BLaER1 treated with 17β-estradiol and CSF1 and Interleukin-3, amounts not matched to agents 10 nM and 100 nM (cell line): ENCODE measurements around the gene THSD1.
"Not testable (repeated sequence)": the region's sequence is repeated elsewhere in the genome, so short reads cannot be mapped to it uniquely, and the experiment has no call there.

Experiments
- H3K27ac ChIP-seq, 11 experiments: shearing (Covaris generic); formaldehyde crosslinking; 2 replicates each; pipeline ENCODE4 v1.8.1; 2022
- H3K27me3 ChIP-seq, 11 experiments: shearing (Covaris generic); formaldehyde crosslinking; 2 replicates each; pipeline ENCODE4 v1.8.1; 2022
- H3K36me3 ChIP-seq, 11 experiments: shearing (Covaris generic); formaldehyde crosslinking; 2 replicates each; pipeline ENCODE4 v1.8.1; 2022
- H3K4me1 ChIP-seq, 10 experiments: shearing (Covaris generic); formaldehyde crosslinking; 2 replicates each; pipeline ENCODE4 v1.8.1; 2022
- H3K4me2 ChIP-seq, 11 experiments: shearing (Covaris generic); formaldehyde crosslinking; 2 replicates each; pipeline ENCODE4 v1.8.1; 2022
- H3K4me3 ChIP-seq, 10 experiments: shearing (Covaris generic); formaldehyde crosslinking; 2 replicates each; pipeline ENCODE4 v1.8.1; 2022
- H3K9ac ChIP-seq, 11 experiments: shearing (Covaris generic); formaldehyde crosslinking; 2 replicates each; pipeline ENCODE4 v1.8.1; 2022
- H3K9me3 ChIP-seq, 11 experiments: shearing (Covaris generic); formaldehyde crosslinking; replicated peaks in 1 of 11; 2 replicates each; pipeline ENCODE4 v1.8.1; 2022
- H4K20me1 ChIP-seq, 11 experiments: shearing (Covaris generic); formaldehyde crosslinking; 2 replicates each; pipeline ENCODE4 v1.8.1; 2022
- Cebpa-rat ChIP-seq, 11 experiments: shearing (Covaris generic); IDR thresholded peaks; 2 replicates each; pipeline ENCODE4 v1.8.1; 2022

Gene THSD1

DNA sequence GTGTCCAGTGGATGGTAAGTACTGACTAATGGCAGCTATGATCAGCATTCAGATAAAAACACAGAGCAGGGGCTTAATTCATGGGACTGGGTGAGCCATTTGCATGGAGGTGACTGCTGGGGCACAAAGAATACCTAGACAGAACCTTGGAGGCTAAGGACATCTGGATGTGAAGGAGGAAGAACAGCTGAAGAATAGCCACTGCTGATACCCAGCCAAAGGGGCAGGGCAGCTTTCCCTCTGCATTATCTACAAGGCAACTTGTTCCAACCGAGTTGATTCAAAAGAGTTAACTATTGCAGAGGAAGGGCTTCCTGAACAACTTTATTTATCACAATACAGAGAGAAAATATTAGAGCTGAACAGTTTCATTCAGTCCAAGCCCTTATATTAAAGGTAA is 13.1 kb upstream of the THSD1 start:
- Histone ChIP-seq H4K20me1 (peaks cover 0 to 4% (median 0%) of the 10 kb centered on the region in 11 experiments; a peak in 1 of 22 replicates), H3K4me3 (no peak overlapping the region), H3K9ac (no peak overlapping the region), H3K9me3 (no peaks in the 10 kb centered on the region), H3K4me1 (no peaks in the 10 kb centered on the region), H3K4me2 (no peak overlapping the region), H3K27ac (no peak overlapping the region), H3K36me3 (peaks cover 89 to 100% (median 100%) of the 10 kb centered on the region in 11 experiments), H3K27me3 (no peaks in the 10 kb centered on the region)
- TF ChIP-seq Cebpa-rat (IDR thresholded peaks at IDR 0.05) = no peak

DNA sequence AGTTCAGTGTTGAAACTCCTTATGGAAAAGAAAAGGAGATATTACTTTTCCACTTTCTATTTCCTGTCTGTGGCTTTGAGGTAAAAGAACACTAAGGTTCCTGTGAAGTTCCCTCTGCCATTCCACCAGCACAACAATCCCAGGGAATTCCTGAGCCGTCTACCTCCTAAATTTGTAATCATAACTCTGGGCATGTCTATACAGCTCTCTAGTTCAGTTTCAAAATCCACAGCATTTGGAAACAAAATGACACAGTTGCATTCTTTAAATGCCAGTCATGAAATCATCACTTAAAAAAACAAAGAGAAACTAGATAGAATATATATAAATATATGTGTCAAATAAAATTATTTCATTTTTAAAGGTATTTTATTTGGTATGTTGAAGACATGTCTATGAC is 9.0 kb upstream of the THSD1 start:
- H4K20me1 ChIP-seq = peaks cover 0 to 4% (median 0%) of the 10 kb centered on the region in 11 experiments; a peak in 3 of 22 replicates
- H3K9ac ChIP-seq = no peak overlapping the region
- no peak overlapping the region for H3K27ac ChIP-seq
- H3K36me3 ChIP-seq = peaks cover 85 to 100% (median 96%) of the 10 kb centered on the region in 11 experiments
- no peak for TF ChIP-seq Cebpa-rat (IDR thresholded peaks at IDR 0.05)
- H3K4me2 ChIP-seq = no peak overlapping the region
- no peaks in the 10 kb centered on the region for H3K4me1 ChIP-seq
- no peaks in the 10 kb centered on the region for H3K27me3 ChIP-seq
- H3K4me3 ChIP-seq = no peak overlapping the region
- no peaks in the 10 kb centered on the region for H3K9me3 ChIP-seq

DNA sequence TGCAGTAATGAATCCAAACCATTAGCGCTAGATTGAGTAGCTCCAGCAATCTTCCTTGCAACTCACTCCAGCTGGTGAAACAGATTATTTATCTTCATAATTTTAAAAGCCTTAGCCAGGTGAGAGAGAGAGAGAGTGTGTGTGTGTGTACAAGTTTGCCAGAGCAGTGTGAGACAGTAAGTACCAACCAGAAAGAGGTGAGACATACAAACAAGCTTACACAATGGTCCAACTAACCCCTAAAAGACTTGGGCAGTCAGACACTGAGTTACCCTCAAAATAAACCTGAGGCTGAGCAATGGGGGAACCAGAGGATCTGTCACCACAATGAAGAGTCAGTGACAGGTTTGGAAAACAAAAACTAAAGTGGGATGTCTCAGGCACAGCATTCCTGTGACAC is 8.1 kb upstream of the THSD1 start:
- no peak overlapping the region for H3K4me3 ChIP-seq
- no peaks in the 10 kb centered on the region for H3K9me3 ChIP-seq
- TF ChIP-seq Cebpa-rat (IDR thresholded peaks at IDR 0.05) = no peak
- peaks cover 0 to 2% (median 0%) of the 10 kb centered on the region in 11 experiments; a peak in 3 of 22 replicates for H4K20me1 ChIP-seq
- H3K9ac ChIP-seq = no peak overlapping the region
- no peak overlapping the region for H3K4me2 ChIP-seq
- no peaks in the 10 kb centered on the region for H3K27me3 ChIP-seq
- no peaks in the 10 kb centered on the region for H3K4me1 ChIP-seq
- peaks cover 81 to 100% (median 89%) of the 10 kb centered on the region in 11 experiments for H3K36me3 ChIP-seq
- H3K27ac ChIP-seq = no peak overlapping the region

DNA sequence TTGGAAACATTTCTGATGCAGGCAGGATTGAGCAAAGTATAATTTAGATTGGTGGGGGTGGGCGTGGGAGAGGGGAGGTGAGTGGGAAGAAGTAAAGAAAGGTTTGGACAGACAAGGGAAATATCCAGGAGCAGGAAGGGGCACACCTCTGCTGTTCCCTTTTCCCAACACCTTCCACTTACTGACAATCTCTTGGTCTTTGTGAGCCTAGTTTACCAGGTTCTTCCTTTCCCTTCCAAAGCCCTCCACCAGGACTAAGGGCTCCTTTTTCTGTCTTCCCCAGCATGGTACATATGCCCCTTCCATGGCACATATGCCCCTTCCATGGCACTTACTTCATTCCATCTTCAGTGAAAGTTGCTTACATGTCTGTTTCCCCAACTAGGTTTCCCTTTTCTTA is 6.2 kb upstream of the THSD1 start:
- H3K36me3 ChIP-seq = peaks cover 62 to 93% (median 76%) of the 10 kb centered on the region in 11 experiments
- peaks cover 0 to 14% (median 7%) of the 10 kb centered on the region in 11 experiments; a peak in 11 of 22 replicates for H3K9me3 ChIP-seq
- H3K4me2 ChIP-seq = no peak overlapping the region
- H3K27me3 ChIP-seq = peaks cover 0 to 2% (median 0%) of the 10 kb centered on the region in 11 experiments; a peak in 1 of 22 replicates
- no peaks in the 10 kb centered on the region; a peak in 2 of 22 replicates for H4K20me1 ChIP-seq
- H3K27ac ChIP-seq = no peak overlapping the region
- H3K9ac ChIP-seq = no peak overlapping the region
- no peak for TF ChIP-seq Cebpa-rat (IDR thresholded peaks at IDR 0.05)
- no peaks in the 10 kb centered on the region for H3K4me1 ChIP-seq
- no peak overlapping the region for H3K4me3 ChIP-seq

DNA sequence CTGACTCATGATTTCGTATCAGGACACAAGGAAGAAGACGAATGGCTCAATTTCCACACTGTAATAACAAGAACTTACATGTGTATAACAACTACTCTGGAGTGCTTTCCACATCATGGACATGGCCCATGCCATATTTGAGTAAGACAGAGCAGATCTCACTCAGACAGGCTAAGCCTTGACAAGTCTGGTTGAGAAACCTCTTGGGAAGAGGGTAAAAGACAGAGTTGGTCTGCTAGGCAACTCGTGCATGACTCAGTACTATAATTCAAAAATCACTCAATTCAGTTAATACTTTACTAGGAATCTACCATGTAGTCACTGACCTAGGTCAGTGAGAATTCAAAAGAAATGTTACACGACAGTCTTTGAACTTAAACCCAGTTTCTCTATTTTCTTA is 5.7 kb upstream of the THSD1 start:
- no peak overlapping the region for H3K27ac ChIP-seq

DNA sequence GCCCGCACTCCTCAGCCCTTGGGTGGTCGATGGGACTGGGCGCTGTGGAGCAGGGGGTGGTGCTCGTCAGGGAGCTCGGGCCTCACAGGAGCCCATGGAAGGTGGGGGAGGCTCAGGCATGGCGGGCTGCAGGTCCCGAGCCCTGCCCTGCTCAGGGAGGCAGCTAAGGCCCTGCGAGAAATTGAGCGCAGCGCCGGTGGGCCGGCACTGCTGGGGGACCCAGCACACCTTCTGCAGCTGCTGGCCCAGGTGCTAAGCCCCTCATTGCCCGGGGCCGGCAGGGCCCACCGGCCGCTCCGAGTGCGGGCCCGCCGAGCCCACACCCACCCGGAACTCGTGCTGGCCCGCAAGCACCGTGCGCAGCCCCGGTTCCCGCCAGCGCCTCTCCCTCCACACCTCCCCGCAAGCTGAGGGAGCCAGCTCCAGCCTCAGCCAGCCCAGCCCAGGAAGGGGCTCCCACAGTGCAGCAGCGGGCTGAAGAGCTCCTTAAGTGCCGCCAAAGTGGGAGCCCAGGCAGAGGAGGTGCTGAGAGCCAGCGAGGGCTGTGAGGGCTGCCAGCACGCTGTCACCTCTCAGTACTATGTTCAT is 2.2 kb upstream of the THSD1 start:
- H3K27ac ChIP-seq, H3K4me3 ChIP-seq, H3K4me2 ChIP-seq, H4K20me1 ChIP-seq, H3K9ac ChIP-seq: not testable (repeated sequence)
- H3K9me3 ChIP-seq = peaks cover 0 to 15% (median 7%) of the 10 kb centered on the region in 11 experiments; a peak in 11 of 22 replicates
- H3K27me3 ChIP-seq = peaks cover 8 to 25% (median 20%) of the 10 kb centered on the region in 11 experiments; a peak in 21 of 22 replicates
- H3K36me3 ChIP-seq = peaks cover 24 to 53% (median 40%) of the 10 kb centered on the region in 11 experiments; a peak in 21 of 22 replicates
- H3K4me1 ChIP-seq = peaks cover 22 to 32% (median 30%) of the 10 kb centered on the region in 10 experiments

More for the DNA sequence above, 5.7 kb upstream of the THSD1 start:
- Histone ChIP-seq H3K9me3 (peaks cover 0 to 15% (median 7%) of the 10 kb centered on the region in 11 experiments; a peak in 11 of 22 replicates), H3K36me3 (peaks cover 57 to 88% (median 72%) of the 10 kb centered on the region in 11 experiments), H3K4me2 (no peak overlapping the region), H3K27me3 (peaks cover 0 to 7% (median 3%) of the 10 kb centered on the region in 11 experiments; a peak in 13 of 22 replicates), H4K20me1 (no peaks in the 10 kb centered on the region; a peak in 2 of 22 replicates), H3K4me3 (no peak overlapping the region), H3K4me1 (peaks cover 0 to 2% (median under 1%) of the 10 kb centered on the region in 10 experiments; a peak in 4 of 20 replicates), H3K9ac (no peak overlapping the region)
- TF ChIP-seq Cebpa-rat (IDR thresholded peaks at IDR 0.05) = no peak

DNA sequence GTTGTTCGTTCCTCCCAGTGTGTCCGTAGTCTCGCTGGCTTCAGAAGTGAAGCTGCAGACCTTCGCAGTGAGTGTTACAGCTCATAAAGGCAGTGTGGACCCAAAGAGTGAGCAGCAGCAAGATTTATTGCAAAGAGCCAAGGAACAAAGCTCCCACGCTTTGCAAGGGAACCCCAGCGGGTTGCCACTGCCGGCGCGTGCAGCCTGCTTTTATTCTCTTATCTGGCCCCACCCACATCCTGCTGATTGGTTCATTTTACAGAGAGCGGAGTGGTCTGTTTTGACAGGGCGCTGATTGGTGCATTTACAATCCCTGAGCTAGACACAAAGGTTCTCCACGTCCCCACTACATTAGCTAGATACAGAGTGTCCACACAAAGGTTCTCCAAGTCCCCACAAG is 1.5 kb upstream of the THSD1 start:
- H3K4me2 ChIP-seq, H3K9ac ChIP-seq, H3K27ac ChIP-seq, H4K20me1 ChIP-seq, H3K4me3 ChIP-seq: not testable (repeated sequence)
- peaks cover 22 to 40% (median 35%) of the 10 kb centered on the region in 10 experiments for H3K4me1 ChIP-seq
- peaks cover 0 to 15% (median 7%) of the 10 kb centered on the region in 11 experiments; a peak in 11 of 22 replicates for H3K9me3 ChIP-seq
- H3K27me3 ChIP-seq = peaks cover 8 to 25% (median 20%) of the 10 kb centered on the region in 11 experiments; a peak in 21 of 22 replicates
- H3K36me3 ChIP-seq = peaks cover 18 to 46% (median 33%) of the 10 kb centered on the region in 11 experiments; a peak in 21 of 22 replicates

DNA sequence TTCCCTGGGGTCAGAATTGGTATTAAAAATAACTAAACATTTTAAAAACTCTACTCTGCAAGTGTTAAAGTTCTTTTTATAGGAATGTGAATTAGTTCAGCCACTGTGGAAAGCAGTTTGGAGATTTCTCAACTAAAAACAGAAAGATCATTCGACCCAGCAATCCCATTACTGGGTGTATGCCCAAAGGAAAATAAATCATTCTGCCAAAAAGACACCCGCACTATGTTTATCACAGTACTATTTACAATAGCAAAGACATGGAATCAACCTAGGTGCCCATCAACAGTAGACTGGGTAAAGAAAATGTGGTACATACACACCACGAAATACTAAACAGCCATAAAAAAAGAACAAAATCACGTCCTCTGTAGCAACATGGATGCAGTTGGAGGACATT is 657 bp upstream of the THSD1 start:
- Histone ChIP-seq H3K4me3 (peak overlapping the region in 6 of 10 experiments; percentile 60 to 76 (median 64); a peak in 11 of 20 replicates), H3K27me3 (peaks cover 8 to 25% (median 20%) of the 10 kb centered on the region in 11 experiments; a peak in 21 of 22 replicates), H3K4me2 (peak overlapping the region; percentile 88 to 100 (median 99); a peak in 21 of 22 replicates), H3K9me3 (peaks cover 0 to 15% (median 7%) of the 10 kb centered on the region in 11 experiments; a peak in 11 of 22 replicates), H3K9ac (peak overlapping the region in 4 of 11 experiments; percentile 48 to 72 (median 72); a peak in 5 of 22 replicates), H3K4me1 (peaks cover 22 to 48% (median 40%) of the 10 kb centered on the region in 10 experiments), H3K27ac (no peak overlapping the region), H3K36me3 (peaks cover 10 to 38% (median 27%) of the 10 kb centered on the region in 11 experiments; a peak in 17 of 22 replicates), H4K20me1 (no peaks in the 10 kb centered on the region; a peak in 1 of 22 replicates)
- TF ChIP-seq Cebpa-rat (IDR thresholded peaks at IDR 0.05) = no peak

DNA sequence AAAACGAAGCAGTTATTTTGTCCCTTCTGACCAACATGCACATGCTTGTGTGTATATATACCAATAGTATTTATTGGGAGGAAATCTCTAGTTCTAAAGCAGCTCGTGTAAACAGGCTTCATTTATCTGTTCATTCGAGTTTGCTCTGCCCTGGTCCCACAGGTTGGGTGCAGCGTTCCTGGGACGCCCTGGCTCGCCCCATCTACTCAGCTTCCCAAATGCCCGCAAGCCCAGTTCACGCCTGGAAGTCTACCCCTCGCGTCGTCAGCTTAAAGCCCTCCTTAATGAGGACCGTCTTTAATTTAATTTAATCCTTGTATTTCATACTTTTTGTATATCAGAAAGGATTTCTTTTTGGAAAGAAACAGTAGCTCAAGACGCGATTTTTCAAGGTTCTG is 604 bp downstream of the THSD1 start:
- H3K4me1 ChIP-seq = peaks cover 22 to 48% (median 40%) of the 10 kb centered on the region in 10 experiments
- peak overlapping the region; percentile 53 to 76 (median 64) for H3K4me3 ChIP-seq
- H3K27me3 ChIP-seq = peaks cover 8 to 25% (median 20%) of the 10 kb centered on the region in 11 experiments; a peak in 21 of 22 replicates
- H3K27ac ChIP-seq = peak overlapping the region in 2 of 11 experiments; percentile 44 to 51; a peak in 3 of 22 replicates
- H3K9ac ChIP-seq = peak overlapping the region; percentile 48 to 76 (median 71); a peak in 21 of 22 replicates
- peaks cover 0 to 15% (median 7%) of the 10 kb centered on the region in 11 experiments; a peak in 11 of 22 replicates for H3K9me3 ChIP-seq
- no peak for TF ChIP-seq Cebpa-rat (IDR thresholded peaks at IDR 0.05)
- H3K36me3 ChIP-seq = peaks cover 0 to 26% (median 14%) of the 10 kb centered on the region in 11 experiments; a peak in 13 of 22 replicates
- no peaks in the 10 kb centered on the region for H4K20me1 ChIP-seq
- H3K4me2 ChIP-seq = peak overlapping the region; percentile 88 to 100 (median 99)
